AG09319 (cell line): ENCODE data around the gene HEATR5A.

Experiments
- DNase-seq: peaks from one replicate; pipeline ENCODE4 v3.0.0-alpha.2; 2010; ENCODE audit warnings: low read depth; ENCODE audit errors: extremely low read depth
- TF ChIP-seq, protein P1 (sequence below): IDR thresholded peaks from 2 replicates; pipeline ENCODE4 v1.5.1; 2011; ENCODE audit warnings: low read depth, mild to moderate bottlenecking, inconsistent platforms, low read length, moderate library complexity

The HEATR5A gene

DNA sequence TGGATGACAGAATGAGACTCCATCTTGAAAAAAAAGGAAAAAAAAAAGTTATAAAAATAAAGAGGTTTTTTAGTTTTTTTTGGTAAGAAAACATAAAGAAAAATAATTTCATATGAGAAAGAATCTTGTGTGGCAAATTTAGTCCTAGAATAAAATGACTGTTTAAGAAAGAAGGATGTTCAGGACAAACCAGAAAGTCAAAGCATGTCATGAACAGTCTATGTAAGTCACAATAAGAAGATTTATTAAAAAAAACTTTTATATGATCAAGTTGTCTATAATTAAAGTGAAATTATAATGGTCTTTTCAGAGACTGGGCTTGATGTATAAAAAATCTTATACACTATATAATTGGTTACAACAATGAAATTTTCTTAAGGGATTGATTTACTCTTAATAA is 144.6 kb downstream of the HEATR5A start:
- no peak for DNase-seq
- TF ChIP-seq, protein P1, sequence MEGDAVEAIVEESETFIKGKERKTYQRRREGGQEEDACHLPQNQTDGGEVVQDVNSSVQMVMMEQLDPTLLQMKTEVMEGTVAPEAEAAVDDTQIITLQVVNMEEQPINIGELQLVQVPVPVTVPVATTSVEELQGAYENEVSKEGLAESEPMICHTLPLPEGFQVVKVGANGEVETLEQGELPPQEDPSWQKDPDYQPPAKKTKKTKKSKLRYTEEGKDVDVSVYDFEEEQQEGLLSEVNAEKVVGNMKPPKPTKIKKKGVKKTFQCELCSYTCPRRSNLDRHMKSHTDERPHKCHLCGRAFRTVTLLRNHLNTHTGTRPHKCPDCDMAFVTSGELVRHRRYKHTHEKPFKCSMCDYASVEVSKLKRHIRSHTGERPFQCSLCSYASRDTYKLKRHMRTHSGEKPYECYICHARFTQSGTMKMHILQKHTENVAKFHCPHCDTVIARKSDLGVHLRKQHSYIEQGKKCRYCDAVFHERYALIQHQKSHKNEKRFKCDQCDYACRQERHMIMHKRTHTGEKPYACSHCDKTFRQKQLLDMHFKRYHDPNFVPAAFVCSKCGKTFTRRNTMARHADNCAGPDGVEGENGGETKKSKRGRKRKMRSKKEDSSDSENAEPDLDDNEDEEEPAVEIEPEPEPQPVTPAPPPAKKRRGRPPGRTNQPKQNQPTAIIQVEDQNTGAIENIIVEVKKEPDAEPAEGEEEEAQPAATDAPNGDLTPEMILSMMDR, result no peak

DNA sequence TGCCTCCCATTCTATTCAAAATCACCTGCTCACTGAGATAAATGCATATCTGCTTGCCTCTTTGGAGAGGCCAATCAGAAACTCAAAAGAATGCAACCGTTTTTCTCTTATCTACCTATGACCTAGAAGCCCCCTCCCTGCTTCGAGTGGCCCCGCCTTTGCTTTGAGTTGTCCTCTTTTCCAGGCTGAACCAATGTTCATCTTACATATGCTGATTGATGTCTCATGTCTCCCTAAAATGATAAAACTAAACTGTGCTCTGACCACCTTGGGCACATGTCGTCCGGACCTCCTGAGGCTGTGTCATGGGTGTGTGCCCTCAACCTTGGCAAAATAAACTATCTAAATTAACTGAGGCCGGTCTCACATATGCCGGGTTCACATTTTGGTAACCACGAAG is 148.7 kb downstream of the HEATR5A start:
- TF ChIP-seq, protein P1, result no peak
- DNase-seq, result no peak

DNA sequence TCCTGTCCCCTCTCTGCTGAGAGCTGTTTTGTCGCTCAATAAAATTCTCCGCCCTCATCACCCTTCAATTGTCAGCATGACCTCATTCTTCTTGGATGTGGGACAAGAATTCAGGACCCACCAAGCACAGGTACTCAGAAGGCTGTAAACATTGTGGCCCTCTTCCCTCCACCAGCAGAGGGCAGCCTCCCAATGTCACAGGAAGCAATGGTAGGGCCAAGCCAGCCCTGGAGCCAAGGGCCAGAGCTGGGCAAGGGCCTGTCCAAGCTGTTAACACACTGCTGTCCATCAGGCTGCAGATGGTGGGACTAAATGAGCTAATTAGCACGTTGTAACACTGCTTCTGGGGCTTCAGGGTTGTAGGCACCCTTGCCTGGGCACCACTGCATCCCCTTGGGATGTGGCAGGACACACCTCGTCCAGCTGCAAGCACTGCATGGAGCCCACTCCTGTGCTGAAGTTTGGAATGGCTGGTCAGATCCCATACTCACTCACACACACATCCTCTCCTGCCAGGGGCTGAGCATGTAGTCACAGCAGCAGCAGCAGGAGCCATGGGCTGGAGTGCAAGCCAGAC is 150.1 kb downstream of the HEATR5A start:
- TF ChIP-seq, protein P1, result peak; percentile 24
- DNase-seq, result no peak

DNA sequence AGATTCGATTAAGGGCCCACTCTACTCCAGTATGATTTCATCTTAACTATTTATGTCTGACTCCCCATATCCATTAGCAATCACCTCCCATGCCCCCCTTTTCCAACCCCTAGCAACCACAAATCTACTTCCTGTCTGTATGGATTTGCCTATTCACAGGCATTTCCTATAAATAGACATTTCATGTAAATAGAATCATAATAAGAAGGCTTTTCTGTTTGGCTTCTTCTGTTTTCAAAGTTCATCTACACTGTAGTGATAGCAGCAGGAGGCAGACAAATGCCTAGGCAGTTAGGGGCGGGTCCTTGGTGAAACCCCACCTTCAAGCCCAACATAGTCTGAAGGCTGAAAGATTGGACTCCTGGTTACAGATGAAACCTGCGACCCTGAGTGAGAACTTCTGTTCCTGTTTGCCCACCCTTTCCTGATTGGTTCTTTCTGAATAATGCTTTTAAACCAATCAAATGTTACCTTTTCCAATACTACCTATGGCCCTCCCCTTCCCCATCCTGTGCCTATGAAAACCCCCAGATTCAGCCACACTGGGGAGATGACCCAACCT is 150.6 kb downstream of the HEATR5A start:
- no peak for DNase-seq
- TF ChIP-seq, protein P1, result no peak

DNA sequence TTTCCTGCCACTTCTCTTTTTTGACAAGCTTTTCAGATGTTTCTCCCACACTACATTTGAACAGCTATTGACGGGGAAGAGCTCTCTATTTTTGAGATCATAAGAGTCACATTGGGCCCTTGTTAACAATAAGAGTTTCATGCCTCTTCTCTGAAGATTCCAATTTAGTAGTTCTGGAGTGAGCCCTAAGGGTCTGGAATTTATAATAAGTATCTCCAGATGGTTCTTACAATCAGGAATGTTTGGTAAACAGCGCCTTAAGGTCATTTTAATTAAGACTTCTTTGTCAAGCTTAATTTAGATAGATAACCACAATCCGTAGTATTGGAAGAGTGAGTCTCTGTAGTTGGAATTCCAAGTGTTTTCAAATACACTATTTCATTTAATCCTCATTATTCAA is 152.1 kb downstream of the HEATR5A start:
- DNase-seq, result peak; percentile 59
- TF ChIP-seq, protein P1, result no peak

DNA sequence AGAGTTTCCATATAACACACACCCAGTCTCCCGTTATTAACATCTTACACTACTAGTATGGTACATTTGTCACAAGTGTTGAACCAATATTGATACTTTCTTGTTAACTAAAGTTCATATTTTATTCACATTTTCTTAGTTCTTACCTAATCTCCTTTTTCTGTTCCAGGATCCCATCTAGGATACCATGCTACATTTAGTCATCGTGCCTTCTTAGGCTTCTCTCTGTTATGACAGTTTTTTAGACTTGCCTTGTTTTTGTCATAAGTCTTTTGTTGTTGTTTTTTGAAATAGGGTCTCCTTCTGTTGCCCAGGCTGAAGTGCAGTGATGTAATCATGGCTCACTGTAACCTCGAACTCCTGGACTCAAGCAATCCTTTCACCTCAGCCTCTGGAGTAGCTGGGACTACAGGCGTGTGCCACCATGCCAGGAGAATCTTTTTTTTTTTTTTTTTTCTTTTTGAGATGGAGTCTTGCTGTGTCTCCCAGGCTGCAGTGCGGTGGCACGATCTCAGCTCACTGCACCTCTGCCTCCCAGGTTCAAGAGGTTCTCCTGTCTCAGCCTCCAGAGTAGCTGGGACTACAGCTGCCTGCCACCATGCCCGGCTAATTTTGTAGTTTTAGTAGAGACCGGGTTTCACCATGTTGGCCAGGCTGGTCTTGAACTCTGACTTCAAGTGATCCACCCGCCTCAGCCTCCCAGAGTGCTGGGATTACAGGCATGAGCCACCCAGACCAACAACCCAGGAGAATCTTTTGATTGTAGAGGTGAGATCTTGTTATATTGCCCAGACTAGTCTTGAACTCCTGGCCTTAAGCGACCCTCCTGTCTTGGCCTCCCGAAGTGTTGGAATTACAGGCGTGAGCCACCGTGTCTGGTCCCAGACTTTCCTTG is 153.7 kb downstream of the HEATR5A start:
- DNase-seq, result no peak
- TF ChIP-seq, protein P1, result no peak
